K562 (cell line): Measurements from ENCODE around the gene ACOT2. TPM values are rescaled to one million over a fixed set of nuclear protein-coding genes. Genes with fewer than 3 reads are reported as not detected.

Experiments used
- E2F8 ChIP-seq: fragments of 450-650 bp; IDR thresholded peaks from 2 replicates; pipeline ENCODE4 v1.7.1; 2018; ENCODE audit warnings: mild to moderate bottlenecking, low read depth; ENCODE audit not compliant: partially characterized antibody
- JUND ChIP-seq, 2 experiments: IDR thresholded peaks; 2 replicates in 1 of 2; 3 replicates in 1 of 2; pipeline ENCODE4 v1.6.1; 2011; ENCODE audit warnings: borderline replicate concordance in 2 of 2, low read depth in 2 of 2, low read length in 2 of 2, improper control_type of control experiment in 1 of 2, missing biosample characterization in 1 of 2, missing genetic modification characterization in 1 of 2, missing genetic modification reagents in 1 of 2
- KAT7 ChIP-seq: sonication (generic); formaldehyde crosslinking; IDR thresholded peaks from 2 replicates; pipeline ENCODE4 v1.8.0; 2022; ENCODE audit warnings: missing genetic modification reagents, mild to moderate bottlenecking, borderline replicate concordance
- MTF1 ChIP-seq: fragments of 250-450 bp; sonication (Bioruptor Pico); IDR thresholded peaks from 2 replicates; pipeline ENCODE4 v1.9.0; 2021; ENCODE audit warnings: moderate library complexity, mild to moderate bottlenecking, inconsistent platforms, borderline replicate concordance
- NCOA6 ChIP-seq: fragments of 450-650 bp; IDR thresholded peaks from 2 replicates; pipeline ENCODE4 v1.6.1; 2017; ENCODE audit warnings: mild to moderate bottlenecking
- RCOR1 ChIP-seq, 2 experiments: IDR thresholded peaks; 2 replicates each; pipeline ENCODE4 v1.6.1; 2012; ENCODE audit warnings: low read depth in 2 of 2, low read length in 2 of 2, borderline replicate concordance in 1 of 2, improper control_type of control experiment in 1 of 2
- STAT5A ChIP-seq: IDR thresholded peaks from 2 replicates; pipeline ENCODE4 v1.6.1; 2012; ENCODE audit warnings: low read length, inconsistent platforms, borderline replicate concordance
- TAF9B ChIP-seq: fragments of 450-650 bp; IDR thresholded peaks from 2 replicates; pipeline ENCODE4 v1.6.1; 2018; ENCODE audit warnings: mild to moderate bottlenecking; ENCODE audit not compliant: partially characterized antibody
- polyA plus RNA-seq, 8 experiments: library from polyadenylated mRNA; depleted of rRNA in 4 of 8; stranded (reverse) in 5 of 8; unstranded in 3 of 8; fragments of >200 nt; fragmentation: Nextera tagmentation in 2 of 8; fragmentation: Illumina TruSeq in 1 of 8; extraction: Ambion mirVana in 2 of 8; extraction: Trizol in 1 of 8; gene quantifications; 2 replicates each; pipeline versions ENCODE4 v1.2.1 to v1.2.3, GENCODE V29; 2011 to 2014; ENCODE audit warnings: inconsistent platforms in 1 of 8, missing spikeins in 1 of 8
- total RNA-seq, 7 experiments: library from RNA; depleted of rRNA in 6 of 7; stranded (reverse); fragments of >200 nt in 6 of 7; fragmentation: Illumina TruSeq in 2 of 7; extraction: Trizol in 2 of 7; gene quantifications; 2 replicates each; pipeline versions ENCODE4 v1.2.1 to v1.2.3, GENCODE V29; 2011 to 2021; ENCODE audit warnings: low replicate concordance in 1 of 7
- TF ChIP-seq, protein P1 (sequence below), 2 experiments: IDR thresholded peaks; 2 replicates each; pipeline ENCODE4 v1.6.1; 2012; ENCODE audit warnings: improper control_type of control experiment in 2 of 2, low read depth in 2 of 2, low read length in 2 of 2, borderline replicate concordance in 1 of 2

ACOT2 gene
- total and polyA plus RNA-seq, 9 of the 15 experiments (the other 6 are each of a cell fraction or from before 2014, with no cell fraction given): 0.04 to 0.15 (median 0.04) TPM; not detected in 6

DNA sequence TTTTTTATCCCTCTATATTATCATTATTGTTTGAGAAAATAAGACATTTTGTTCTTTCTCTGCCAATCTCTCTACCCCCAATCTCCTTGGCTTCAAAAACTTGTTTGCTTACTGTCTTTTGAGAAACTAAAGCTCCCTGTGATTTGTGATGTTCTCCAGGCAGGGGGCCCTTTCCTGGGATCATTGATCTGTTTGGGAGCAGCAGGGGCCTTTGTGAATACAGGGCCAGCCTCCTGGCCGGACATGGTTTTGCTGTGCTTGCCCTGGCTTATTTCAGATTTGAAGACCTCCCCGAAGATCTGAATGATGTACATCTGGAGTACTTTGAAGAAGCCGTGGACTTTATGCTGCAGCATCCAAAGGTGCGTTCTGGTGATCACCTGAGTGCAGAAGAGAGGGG is 47.8 kb downstream of the ACOT2 start (continued):
- TF ChIP-seq KAT7 (CRISPR knock-in tag) (no peak), RCOR1 (IDR thresholded peaks at IDR 0.05; ENCODE audit: borderline replicate concordance in 1 of 2, low read depth in 2 of 2, low read length in 2 of 2) (no peak), TAF9B (no peak), JUND (IDR thresholded peaks at IDR 0.05; ENCODE audit: borderline replicate concordance, low read depth, low read length) (no peak), JUND (tag; IDR thresholded peaks at IDR 0.05; ENCODE audit: borderline replicate concordance, low read depth, low read length) (no peak), STAT5A (no peak), NCOA6 (no peak), MTF1 (no peak), E2F8 (no peak)
- TF ChIP-seq, protein P1, sequence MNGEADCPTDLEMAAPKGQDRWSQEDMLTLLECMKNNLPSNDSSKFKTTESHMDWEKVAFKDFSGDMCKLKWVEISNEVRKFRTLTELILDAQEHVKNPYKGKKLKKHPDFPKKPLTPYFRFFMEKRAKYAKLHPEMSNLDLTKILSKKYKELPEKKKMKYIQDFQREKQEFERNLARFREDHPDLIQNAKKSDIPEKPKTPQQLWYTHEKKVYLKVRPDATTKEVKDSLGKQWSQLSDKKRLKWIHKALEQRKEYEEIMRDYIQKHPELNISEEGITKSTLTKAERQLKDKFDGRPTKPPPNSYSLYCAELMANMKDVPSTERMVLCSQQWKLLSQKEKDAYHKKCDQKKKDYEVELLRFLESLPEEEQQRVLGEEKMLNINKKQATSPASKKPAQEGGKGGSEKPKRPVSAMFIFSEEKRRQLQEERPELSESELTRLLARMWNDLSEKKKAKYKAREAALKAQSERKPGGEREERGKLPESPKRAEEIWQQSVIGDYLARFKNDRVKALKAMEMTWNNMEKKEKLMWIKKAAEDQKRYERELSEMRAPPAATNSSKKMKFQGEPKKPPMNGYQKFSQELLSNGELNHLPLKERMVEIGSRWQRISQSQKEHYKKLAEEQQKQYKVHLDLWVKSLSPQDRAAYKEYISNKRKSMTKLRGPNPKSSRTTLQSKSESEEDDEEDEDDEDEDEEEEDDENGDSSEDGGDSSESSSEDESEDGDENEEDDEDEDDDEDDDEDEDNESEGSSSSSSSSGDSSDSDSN (IDR thresholded peaks at IDR 0.05; ENCODE audit: borderline replicate concordance in 1 of 2, low read depth in 2 of 2, low read length in 2 of 2): no peak
